ENCODE results near the gene PKHD1.

Gene PKHD1

DNA sequence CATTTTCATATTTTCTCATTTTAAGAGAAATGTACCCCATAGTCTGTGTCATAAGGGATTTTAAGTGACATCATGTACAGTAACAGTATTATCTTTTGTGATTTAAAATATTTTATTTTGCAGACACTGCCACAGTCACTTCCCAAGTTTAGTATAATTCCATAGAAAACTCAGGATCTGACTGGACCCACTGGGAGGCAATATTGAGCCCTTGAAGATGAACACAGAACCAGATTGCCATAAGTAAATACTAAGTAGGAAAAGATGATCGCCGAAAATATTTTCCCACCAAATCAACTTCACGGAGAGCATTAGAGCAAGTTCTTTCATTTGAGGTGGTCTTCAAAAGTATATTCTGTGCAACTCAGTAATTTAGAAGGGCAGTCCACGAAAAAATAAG, 17.6 kb upstream of the PKHD1 start:
- DNase-seq, result no peak

DNA sequence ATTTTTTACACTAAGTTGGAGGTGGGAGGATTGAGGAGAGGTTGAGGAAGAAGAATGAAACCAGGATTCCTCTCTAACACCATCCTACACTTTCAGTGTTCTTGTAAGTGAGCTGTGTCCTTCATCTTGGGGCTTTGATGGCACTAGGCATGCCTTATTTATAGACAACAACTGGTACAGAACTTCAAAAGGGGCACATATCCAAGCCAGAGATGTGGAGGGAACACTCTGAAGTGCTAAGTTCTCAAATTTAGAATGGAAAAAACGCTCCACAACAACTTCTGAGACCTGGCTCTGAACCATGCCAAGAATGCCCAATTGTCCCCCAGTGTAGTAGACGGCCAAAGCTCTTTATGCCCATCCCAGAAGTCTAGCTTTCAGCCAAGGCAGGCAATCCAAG, 16.2 kb upstream of the PKHD1 start:
- DNase-seq, result no peak

DNA sequence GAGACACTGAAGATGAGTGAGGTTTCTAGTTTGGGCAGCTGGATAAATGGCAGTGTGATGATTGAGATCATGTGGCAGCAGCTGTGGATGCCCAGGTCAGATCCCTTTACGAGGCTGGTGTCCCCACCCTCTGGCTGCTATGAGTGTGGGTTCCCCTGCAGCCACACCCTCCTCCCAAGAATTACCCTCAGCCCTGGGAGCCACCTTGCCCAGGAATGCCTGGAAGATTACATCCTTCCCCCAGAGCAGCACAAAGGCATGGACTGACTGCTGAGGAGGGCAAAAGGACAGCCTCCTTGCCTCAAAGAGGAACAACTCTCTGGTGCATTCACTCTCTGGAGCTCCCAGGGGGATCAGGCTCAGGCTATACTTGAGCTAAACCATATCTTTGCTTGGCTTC, 15.0 kb upstream of the PKHD1 start:
- no peak for DNase-seq

DNA sequence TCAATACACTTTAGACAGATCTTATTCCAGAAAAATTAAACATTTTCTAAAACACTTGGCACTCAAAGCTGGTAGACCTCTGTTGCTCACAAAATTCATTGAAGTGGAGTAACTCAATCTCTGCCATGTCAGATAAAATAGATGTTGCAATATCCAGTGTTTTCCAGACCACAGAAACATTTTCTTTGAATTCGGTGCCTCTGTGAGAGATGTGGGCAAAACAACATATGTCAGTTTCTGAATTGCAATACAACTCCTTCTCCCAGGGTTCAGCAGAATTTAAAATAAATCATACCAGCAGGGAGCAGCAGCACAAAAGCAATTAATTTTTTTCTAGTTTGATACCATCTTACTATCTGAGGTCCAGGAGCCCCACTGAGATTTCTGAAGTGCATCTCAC, 11.3 kb upstream of the PKHD1 start:
- no peak for DNase-seq

DNA sequence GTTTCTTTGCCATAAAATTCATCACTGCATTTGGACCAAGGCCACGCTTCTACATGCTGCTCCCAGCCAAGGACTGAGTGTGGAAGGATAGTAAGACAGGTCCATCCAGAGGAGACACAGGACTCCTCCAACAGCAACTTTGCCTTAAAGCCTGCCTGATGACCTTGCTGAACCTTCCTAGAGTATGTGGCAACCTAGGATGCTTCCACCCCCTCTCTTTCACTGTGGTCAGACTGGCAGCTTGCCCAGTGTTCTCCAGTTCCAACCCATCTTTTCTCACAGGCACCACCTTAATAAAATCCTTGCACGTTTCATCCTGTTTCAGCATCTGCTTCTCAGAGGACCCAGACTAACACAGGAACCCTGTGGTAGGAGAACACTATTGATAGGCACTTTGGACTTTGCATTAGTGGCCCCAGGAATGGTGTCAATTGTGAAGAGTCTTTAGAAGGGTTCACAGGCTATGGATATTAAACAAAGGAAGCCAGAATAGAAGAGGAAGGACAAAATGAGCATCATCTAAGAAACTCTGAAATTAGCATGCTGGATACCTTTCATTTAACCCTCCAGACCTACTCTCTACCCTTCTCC, 2.4 kb upstream of the PKHD1 start:
- DNase-seq, result no peak

DNA sequence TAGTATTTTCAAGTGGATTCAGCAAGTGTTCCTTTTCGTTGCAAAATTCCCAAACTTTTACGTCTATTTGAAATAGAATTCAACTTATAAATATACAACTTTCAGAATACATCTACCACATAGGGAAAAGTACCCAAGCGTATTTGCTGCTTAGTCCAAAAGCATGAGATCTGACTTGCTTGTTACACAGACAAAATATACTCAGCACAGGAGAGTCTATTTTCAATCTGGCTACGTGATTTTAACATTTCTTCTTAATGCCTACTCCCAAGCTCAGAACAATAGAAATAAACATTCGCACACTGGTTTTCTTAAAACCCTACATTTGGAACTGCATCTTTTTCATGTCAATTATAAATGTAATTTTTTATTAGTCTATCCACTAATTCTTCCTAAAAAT, 672 bp downstream of the PKHD1 start:
- DNase-seq, result no peak

DNA sequence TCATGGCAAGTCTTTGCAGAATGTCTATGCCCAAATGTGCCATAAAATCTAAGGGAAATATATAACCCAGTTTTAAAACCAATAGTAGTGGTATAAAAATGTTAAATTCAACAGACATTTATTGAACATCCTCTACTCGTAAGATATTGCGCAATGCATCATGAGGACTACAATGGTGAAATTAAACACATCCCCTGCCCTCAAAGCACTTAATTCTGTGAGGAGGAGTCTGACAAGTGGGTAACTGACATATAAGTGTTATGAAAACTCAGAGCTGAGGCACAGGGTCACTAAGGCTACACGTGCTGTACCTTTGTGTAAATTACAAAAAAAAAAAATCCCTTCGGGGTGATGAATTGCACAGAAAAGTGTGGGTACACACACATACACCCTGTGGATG, 6.2 kb downstream of the PKHD1 start:
- DNase-seq, result no peak

DNA sequence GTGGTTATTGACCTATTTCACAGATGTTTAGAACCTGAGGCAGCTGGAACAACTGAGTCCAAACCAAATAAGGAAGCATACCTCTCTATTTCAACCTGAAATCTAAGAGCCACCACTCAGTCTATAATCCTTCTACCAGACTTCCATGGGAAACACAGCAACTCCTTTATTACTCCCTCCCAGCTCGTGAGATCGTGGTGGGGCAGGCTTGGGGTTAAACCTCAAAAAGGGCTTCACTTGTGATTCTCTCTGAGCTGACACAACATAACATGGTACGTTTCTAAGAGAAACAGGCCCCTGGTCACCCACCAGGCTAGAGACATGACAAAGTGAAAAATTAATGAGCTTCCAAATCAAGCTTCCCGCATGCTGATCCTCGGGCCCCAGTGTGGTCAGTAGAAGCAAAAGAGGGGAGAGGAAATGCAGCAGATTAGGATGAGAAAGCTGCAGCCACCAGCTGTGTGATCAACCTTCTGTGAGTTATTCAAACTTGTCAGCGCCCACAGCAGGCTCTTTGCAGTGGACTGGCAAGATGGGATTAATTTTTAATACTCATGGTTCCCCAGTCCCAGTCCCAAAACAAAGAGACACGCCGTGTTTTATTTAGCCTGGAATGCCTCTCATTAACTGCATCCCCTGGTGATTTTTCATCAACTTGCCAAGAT, 9.3 kb downstream of the PKHD1 start:
- DNase-seq, result no peak

DNA sequence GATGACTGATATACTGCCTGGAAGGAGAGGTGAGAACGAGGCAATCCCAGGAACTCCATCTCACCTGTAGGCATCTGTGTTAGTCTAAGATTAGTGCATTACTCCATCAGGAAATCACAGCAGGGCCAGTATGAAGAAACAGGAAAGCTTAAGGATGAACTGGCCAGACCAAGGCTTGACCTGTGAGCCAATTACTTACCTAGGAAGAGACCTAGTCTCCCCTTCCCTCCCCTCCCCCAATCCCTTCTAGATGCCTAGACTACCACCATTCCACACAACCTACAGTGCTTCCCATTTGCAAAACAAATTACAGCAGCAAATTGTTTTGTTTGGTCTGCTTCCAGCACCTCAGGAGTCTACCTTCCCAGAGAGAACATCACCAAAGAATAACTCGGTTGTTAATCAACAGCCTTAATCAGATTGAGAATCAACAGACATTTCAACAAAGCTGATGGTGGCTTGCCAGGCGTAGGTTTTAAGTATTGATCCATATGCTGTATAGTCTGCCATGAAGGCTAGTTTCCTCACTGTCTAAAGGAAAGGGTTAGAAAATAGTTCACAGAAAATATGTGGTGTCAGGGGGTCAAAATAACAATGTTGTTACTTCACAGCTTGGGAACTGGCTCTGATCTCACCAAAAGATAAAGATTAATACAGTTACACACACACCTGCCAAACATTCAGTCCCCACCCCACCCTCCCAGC, 10.1 kb downstream of the PKHD1 start:
- DNase-seq, result no peak

DNA sequence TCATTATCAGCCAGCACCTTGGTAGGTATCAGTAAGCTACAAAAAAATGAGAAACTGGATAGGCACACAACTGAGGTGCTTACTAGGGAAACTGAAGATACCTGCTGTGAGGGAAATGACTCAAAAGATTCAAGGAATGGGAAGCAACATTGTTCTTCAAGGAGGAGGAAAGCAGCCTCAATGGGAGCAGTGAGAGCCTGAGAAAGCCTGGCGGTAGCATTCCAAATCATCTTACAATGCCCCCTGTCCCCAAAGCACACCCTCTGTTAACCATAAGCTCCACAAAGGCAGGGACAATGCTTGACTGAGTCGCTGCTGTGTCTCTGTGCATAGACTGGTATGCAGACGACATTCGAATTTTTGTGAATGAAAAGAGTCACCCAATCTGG, 10.6 kb downstream of the PKHD1 start:
- no peak for DNase-seq

DNA sequence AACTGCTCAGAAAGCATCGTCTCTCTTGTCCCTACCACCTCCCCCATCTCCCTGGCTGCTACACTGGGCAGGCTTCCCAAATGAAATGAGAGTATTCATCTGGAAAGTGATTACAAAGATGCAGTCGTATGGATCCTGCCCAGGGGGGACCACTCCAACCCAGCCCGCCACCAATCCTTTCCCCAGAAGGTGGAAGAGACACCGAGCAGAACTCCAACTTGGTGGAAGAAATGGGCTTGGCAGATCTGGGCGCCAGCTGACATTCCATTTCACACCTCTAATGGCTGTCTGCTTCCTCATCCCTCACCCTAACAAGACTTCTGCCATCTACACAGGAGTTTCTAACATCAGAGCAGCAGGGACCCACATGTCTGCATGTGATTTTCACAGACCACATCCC, 12.7 kb downstream of the PKHD1 start:
- DNase-seq, result no peak

DNA sequence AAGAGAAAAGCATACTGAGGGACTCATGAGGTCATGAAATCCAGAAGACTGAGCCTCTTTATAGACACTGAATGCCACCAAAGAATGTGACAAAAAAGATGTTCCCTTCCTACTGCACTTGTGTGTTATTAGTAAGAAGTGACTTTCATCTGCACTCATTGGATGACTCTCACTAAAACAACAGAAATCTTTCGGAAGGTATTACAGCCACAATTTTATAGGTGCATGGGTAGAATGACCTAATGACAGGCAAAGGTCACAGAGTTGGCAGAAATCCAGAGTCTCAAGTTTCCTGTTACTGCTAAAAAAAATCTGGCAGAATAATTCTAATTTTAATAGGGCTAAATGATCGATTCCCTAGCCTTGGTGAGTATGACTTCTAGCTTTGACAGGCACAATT, 13.3 kb downstream of the PKHD1 start:
- DNase-seq, result no peak

DNA sequence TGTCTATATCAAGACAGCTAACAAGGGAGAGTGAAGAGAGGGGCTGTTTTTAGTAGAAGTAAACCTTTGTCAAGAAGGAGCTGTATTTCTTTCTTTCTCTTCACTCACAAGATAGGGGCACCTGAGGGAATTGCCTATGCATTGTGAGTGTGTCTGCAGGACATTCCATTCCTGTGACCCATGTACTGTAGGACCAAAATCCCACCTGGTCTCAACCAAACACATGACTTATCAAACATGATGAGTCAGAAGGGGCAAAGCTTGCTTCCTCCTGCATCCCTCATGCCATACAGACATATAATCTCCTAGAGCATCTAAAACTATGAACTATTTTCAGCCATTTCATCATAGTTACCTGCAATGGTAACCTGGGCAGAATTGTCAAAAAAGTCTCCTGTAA, 21.8 kb downstream of the PKHD1 start:
- DNase-seq, result no peak

DNA sequence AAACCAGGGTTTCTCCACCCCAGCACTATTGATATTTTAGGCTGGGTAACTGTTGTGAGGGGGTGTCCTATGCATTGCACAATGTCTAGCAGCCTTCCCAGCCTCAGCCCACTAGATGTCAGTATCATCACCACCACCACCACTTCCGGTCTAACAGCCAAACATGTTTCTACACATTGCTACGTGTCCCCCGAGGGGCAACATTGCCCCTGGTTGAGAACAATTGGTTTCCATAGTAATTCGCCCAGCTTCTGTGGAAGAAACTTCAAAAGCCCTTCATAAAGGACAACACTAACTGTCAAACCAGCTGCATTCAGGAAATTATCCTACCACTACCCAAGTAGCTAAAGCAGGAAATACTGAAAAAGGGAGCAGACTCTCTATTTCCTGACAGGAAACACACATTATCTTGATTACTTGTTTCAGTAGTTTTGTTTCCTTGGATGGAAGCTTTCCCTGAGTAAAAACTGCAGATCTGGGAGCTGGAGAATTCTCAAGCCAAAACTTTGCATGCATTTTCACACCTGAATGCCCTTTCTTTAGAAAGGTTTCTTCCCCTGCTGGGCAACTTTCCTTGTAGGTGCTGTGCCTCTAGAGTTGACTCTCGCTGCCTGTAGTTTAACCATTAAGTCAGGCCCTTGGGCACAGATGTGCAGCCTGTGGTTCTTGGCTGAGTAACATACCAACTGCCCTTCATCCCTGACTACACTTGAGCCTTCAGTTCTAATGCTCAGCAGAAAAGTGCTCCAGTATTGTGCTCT, 23.6 kb downstream of the PKHD1 start:
- DNase-seq, result no peak

DNA sequence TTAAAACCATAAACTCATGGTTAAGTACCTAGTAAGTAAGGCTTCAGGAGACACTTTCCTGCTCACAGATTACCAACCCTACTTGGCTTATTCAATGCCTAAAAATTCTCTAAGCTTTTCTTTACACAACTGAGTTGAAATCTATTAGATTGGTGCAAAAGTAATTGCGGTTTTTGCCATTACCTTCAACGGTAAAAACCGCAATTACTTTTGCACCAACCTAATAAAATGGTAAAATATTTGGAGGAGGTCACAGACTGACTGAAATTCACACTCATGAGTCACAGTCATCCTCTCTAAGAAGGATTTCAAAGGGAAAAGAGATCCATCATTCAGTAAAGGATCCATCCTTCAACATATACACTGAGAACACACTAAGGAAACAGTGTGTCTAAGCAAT, 25.9 kb downstream of the PKHD1 start:
- no peak for DNase-seq

DNA sequence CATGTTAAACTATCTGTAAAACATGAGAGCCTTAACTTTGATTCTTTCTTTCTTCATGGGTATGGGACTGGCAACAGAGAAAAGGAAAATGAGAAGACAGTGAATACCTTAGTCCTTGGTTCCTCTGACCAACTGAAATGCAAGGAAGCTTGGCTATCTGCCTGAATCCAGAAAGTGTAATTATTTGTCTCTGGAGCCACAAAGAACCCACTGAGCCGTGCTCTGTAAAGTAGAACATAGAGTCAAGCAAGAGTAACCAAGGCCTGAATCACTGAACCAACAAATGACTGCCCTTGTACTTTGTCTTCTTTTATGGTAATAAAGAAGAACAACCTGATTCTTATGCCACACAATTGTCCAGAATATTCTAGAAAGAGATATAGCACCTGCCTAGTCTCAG, 27.6 kb downstream of the PKHD1 start:
- no peak for DNase-seq

DNA sequence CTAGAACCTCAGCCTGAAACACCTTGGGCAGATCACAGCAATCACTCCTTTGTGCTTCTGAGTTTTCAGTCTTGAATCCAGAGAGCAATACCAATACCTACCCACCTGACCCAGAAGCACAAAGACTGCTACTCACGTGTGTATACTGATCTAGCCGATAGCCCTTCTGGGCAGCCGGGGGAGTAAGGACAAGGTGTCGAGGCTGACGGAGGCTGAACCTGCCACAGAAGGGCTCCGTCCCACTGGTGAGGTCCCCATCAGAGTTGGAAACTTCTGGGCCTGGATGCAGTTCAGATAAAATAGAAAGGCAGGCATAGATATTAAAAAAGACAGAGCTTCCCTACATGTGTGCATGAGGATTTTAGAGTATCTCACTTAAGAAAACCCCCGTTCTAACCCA, 32.0 kb downstream of the PKHD1 start:
- DNase-seq, result no peak

DNA sequence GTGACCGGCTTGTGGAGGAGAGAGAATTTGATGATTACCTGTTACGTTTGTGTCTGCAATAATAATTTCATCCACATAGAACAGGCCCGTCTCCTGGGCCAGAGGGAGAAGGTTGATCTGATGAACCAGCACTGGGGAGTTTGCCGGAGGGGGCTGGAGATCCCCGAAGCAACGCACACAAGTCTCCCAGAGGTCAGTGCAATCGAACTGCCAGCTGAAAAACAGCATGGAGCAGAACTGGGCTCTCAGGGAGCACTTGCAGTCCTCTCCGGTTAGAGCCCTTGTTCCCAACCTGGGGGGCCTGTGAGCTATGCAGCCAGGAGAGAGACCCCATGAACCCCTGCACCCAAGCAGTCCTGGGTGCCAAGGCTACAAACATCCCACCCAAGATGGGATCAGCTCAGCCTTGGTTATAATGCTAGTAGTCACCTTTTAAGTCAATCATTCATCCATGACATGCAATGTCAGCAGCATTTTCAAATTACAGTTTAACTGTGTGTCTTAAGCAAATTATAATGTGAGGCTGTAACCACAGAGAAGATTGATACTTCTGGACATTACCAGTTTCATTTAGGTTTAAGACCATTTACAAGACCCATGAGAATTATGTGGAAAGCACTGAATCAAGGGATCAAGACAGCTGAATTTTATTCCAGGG, 34.2 kb downstream of the PKHD1 start:
- DNase-seq, result no peak

DNA sequence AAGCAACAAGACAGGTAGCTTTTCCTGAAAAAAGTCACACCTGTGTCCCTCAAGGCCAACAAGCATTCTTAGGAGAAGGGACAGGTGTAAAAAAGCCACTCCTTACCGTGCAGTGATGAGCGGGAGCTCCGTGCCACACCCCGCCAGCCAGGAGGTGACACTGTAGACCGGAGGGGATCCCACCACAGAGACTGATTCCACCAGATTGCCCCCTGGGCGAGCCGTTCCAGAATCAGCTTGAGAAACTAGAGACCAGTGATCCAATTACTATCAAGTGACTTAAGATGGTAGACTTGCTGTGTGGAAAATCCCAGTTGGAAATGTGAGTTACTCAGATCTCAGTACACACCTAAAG, 37.4 kb downstream of the PKHD1 start:
- no peak for DNase-seq

DNA sequence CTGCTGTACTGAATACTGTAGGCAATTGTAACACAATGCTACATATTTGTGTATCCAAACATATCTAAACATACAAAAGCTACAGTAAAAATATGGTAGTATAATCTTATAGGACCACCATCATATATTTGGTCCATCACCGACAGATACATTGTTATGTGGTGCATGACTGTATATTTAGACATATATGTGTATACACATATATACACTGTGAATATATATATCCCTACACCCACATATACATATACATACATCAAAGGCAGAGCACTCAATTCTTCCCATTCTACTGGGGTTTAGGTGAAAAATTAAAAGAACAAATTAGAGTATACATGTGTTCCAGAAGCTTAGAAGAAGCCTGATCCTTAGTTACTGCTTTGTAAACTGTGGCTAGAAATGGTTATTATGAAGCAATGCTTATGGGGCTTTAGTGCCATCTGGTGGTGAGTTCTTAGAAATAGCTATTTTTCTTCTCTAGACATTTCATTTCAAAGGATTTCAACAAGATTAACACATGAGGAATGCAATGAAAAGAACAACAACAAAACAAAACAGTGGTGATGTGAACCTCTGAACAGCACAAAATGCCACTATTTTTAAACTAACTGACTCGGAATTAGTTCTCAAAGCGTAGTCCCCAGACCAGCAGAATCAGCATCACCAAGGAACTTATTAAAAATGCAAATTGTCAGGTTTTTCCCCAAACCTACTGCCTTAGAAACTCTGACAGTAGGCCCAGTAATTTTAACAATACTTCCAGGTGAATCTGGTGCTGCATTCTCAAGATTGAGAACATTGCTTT, 38.0 kb downstream of the PKHD1 start:
- no peak for DNase-seq

DNA sequence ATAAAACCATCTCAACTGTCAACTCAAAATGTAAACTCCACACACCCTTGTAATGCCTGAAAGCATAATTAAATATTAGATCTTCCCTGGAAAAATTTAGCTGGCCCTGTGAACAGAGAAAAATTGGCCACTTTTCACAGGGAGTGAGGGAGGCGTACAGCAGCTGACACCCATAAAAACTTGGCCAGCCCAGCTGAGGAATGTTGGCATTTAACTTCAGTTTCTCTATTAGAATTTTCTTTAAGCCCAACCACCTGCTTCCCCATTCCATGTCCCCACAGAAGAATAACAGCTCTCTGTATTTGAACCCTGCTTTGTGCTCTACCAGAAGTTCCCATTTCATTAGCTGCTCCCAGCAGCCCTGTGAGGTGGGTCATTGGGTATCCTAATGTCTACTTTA, 41.0 kb downstream of the PKHD1 start:
- DNase-seq, result no peak

DNA sequence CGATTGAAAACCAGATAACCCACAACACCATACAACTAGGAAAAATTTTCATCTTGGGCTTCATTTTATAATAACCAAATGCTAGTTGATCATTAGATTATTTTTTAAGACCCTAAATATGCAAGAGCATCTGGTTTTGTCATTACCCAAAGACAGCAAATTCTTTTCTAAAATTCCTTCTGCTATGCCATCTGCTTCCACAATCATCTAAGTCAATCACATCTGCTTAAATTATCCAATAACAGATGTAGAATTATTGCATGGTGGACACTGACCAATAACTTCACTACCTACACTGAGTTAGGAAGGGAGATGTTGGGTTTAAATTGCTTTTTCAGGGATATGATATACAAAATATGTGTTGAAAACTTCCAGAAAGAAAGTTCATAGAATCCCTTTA, 41.9 kb downstream of the PKHD1 start:
- DNase-seq, result no peak

DNA sequence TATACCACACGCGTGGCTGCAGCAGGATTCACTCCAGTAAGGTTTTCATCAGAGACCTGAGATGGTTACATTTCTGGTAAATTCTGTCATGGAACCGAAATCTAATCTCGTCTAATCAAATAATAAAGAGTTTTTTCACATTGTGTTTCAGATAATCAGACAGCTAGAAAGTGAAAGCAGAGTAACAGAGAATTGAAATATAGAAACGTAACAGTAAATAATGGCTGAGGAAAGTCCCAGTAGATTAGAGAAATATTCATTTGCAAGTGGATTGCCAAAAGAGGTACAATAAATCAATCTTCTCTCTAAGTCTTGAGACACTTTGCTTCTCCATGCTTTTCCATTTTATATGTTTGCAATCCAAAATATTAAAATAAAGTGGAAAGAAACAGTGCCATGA, 42.4 kb downstream of the PKHD1 start:
- no peak for DNase-seq
